Hepatocyte (in vitro differentiated cells): ENCODE measurements around the gene VWA1. TPM values are rescaled to one million over a fixed set of nuclear protein-coding genes. Genes with fewer than 3 reads are reported as not detected.
A peak's percentile ranks its signal among the peaks of the same experiment; 100 is the strongest.

Experiments used
- DNase-seq: peaks from one replicate; pipeline ENCODE4 v3.0.0-alpha.2; 2016; ENCODE audit warnings: low spot score
- H2AFZ ChIP-seq: fragments of 200-600 bp; sonication (generic); 2 replicates; pipeline ENCODE4 v1.6.0; 2016; ENCODE audit warnings: antibody characterized with exemption, mild to moderate bottlenecking
- H3K27ac ChIP-seq: fragments of 200-600 bp; sonication (generic); 2 replicates; pipeline ENCODE4 v1.5.1; 2016; ENCODE audit warnings: mild to moderate bottlenecking
- H3K27me3 ChIP-seq: fragments of 200-600 bp; sonication (generic); 2 replicates; pipeline ENCODE4 v1.6.1; 2016
- H3K36me3 ChIP-seq: fragments of 200-600 bp; sonication (generic); replicated peaks from 2 replicates; pipeline ENCODE4 v1.5.1; 2016; ENCODE audit warnings: low read depth; ENCODE audit not compliant: insufficient read depth
- H3K4me1 ChIP-seq: fragments of 200-600 bp; sonication (generic); 2 replicates; pipeline ENCODE4 v1.5.1; 2016; ENCODE audit warnings: mild to moderate bottlenecking, moderate library complexity; ENCODE audit not compliant: insufficient read depth
- H3K4me2 ChIP-seq: fragments of 200-600 bp; sonication (generic); 2 replicates; pipeline ENCODE4 v1.6.0; 2016
- H3K4me3 ChIP-seq: fragments of 200-600 bp; sonication (generic); 2 replicates; pipeline ENCODE4 v1.5.1; 2016; ENCODE audit warnings: mild to moderate bottlenecking
- H3K79me2 ChIP-seq: fragments of 200-600 bp; sonication (generic); 2 replicates; pipeline ENCODE4 v1.6.0; 2017; ENCODE audit warnings: mild to moderate bottlenecking
- H3K9me2 ChIP-seq: fragments of 200-600 bp; sonication (generic); replicated peaks from 2 replicates; pipeline ENCODE4 v1.6.0; 2017; ENCODE audit warnings: mild to moderate bottlenecking; ENCODE audit not compliant: insufficient read depth
- H3K9me3 ChIP-seq: fragments of 200-600 bp; sonication (generic); 2 replicates; pipeline ENCODE4 v1.5.1; 2016; ENCODE audit warnings: low read depth, mild to moderate bottlenecking
- H4K20me1 ChIP-seq: fragments of 200-600 bp; sonication (generic); 2 replicates; pipeline ENCODE4 v1.6.0; 2016; ENCODE audit warnings: mild to moderate bottlenecking; ENCODE audit not compliant: insufficient read depth, poor library complexity, severe bottlenecking
- CTCF ChIP-seq: fragments of 200-600 bp; sonication (generic); IDR thresholded peaks from 2 replicates; pipeline ENCODE4 v1.5.1; 2016; ENCODE audit warnings: antibody characterized with exemption, mild to moderate bottlenecking; ENCODE audit not compliant: poor library complexity
- EZH2 ChIP-seq: fragments of 200-600 bp; sonication (generic); IDR thresholded peaks from 2 replicates; pipeline ENCODE4 v1.6.1; 2016; ENCODE audit warnings: antibody characterized with exemption, mild to moderate bottlenecking, borderline replicate concordance
- EZH2phosphoT487 ChIP-seq: fragments of 200-600 bp; sonication (generic); IDR thresholded peaks from one replicate; pipeline ENCODE4 v1.6.1; 2018; ENCODE audit warnings: antibody characterized with exemption, mild to moderate bottlenecking, low read depth, moderate library complexity; ENCODE audit not compliant: unreplicated experiment, severe bottlenecking
- whole genome bisulfite sequencing: methylation state at CpG from one replicate; pipeline ENCODE4 v1.1.6; 2016; ENCODE audit warnings: low lambda C conversion rate; ENCODE audit errors: missing lambda C conversion rate; 5-methylcytosine and 5-hydroxymethylcytosine counted together
- polyA plus RNA-seq: library from polyadenylated mRNA; unstranded; fragments of >200 nt; fragmentation: Nextera tagmentation; extraction: Ambion mirVana; gene quantifications from 2 replicates; pipeline ENCODE4 v1.2.1, GENCODE V29; 2016
- total RNA-seq: library from RNA; depleted of rRNA; stranded (reverse); fragments of >200 nt; gene quantifications from 2 replicates; pipeline ENCODE4 v1.2.3, GENCODE V29; 2014

Gene VWA1
- total and polyA plus RNA-seq, 2 experiments from 2014 or later = 37.7 to 114 TPM

- peaks cover 66% of the 10 kb centered on the region for H3K79me2 ChIP-seq
- no peak overlapping the region for H3K4me2 ChIP-seq
- H3K27me3 ChIP-seq = no peaks in the 10 kb centered on the region
- WGBS = 93% methylated on average over 11 of the region's 11 CpGs
- TF ChIP-seq CTCF = no peak
- TF ChIP-seq EZH2 = no peak
- TF ChIP-seq EZH2phosphoT487 = no peak
- H3K27ac ChIP-seq = no peak overlapping the region
- H3K9me2 ChIP-seq = no peaks in the 10 kb centered on the region
- H3K4me1 ChIP-seq = peaks cover 9% of the 10 kb centered on the region
- H4K20me1 ChIP-seq = peaks cover 8% of the 10 kb centered on the region
- no peak overlapping the region for H3K4me3 ChIP-seq
- no peaks in the 10 kb centered on the region for H3K36me3 ChIP-seq
- no peak overlapping the region for H2AFZ ChIP-seq
- DNase-seq = no peak
- H3K9me3 ChIP-seq = no peaks in the 10 kb centered on the region
These were observed 42.1 kb upstream of the VWA1 start for GRCh38 chr1:1393428-1393827.

GRCh38 chr1:1394116-1394515 lies 41.4 kb upstream of the VWA1 start:
- peaks cover 72% of the 10 kb centered on the region for H3K79me2 ChIP-seq
- TF ChIP-seq CTCF = no peak
- no peak for TF ChIP-seq EZH2phosphoT487
- no peak for TF ChIP-seq EZH2
- no peaks in the 10 kb centered on the region for H3K36me3 ChIP-seq
- H3K27ac ChIP-seq = no peak overlapping the region
- H3K4me3 ChIP-seq = no peak overlapping the region
- 95% methylated on average over 7 of the region's 7 CpGs for WGBS
- peaks cover 8% of the 10 kb centered on the region for H4K20me1 ChIP-seq
- DNase-seq = no peak
- H2AFZ ChIP-seq = no peak overlapping the region
- peaks cover 9% of the 10 kb centered on the region for H3K4me1 ChIP-seq
- no peaks in the 10 kb centered on the region for H3K27me3 ChIP-seq
- H3K9me2 ChIP-seq = no peaks in the 10 kb centered on the region
- no peak overlapping the region for H3K4me2 ChIP-seq
- no peaks in the 10 kb centered on the region for H3K9me3 ChIP-seq

- Histone ChIP-seq H3K4me3 (no peak overlapping the region), H2AFZ (no peak overlapping the region), H3K9me2 (no peaks in the 10 kb centered on the region), H3K27me3 (no peaks in the 10 kb centered on the region), H3K9me3 (no peaks in the 10 kb centered on the region), H3K4me2 (no peak overlapping the region), H3K27ac (no peak overlapping the region), H3K79me2 (peaks cover 79% of the 10 kb centered on the region), H3K4me1 (peaks cover 10% of the 10 kb centered on the region), H4K20me1 (peaks cover 8% of the 10 kb centered on the region), H3K36me3 (no peaks in the 10 kb centered on the region)
- TF ChIP-seq CTCF = no peak
- DNase-seq = no peak
- WGBS = 98% methylated on average over 11 of the region's 11 CpGs
These were observed 40.3 kb upstream of the VWA1 start for GRCh38 chr1:1395166-1395565.

GRCh38 chr1:1397839-1398523 lies 37.5 kb upstream of the VWA1 start:
- TF ChIP-seq EZH2 (no peak), CTCF (no peak), EZH2phosphoT487 (no peak)
- Histone ChIP-seq H4K20me1 (peaks cover 4% of the 10 kb centered on the region), H3K36me3 (no peaks in the 10 kb centered on the region), H3K4me3 (peak overlapping the region; percentile 70), H3K79me2 (peaks cover 77% of the 10 kb centered on the region), H3K27me3 (no peaks in the 10 kb centered on the region), H3K27ac (peak overlapping the region; percentile 79), H2AFZ (no peak overlapping the region), H3K4me1 (peaks cover 26% of the 10 kb centered on the region), H3K4me2 (peak overlapping the region; percentile 86), H3K9me3 (no peaks in the 10 kb centered on the region), H3K9me2 (no peaks in the 10 kb centered on the region)
- DNase-seq = no peak
- WGBS = 67% methylated on average over 19 of the region's 19 CpGs
